Trophoblast cell (in vitro differentiated cells and primary cell): ENCODE results near the gene ZDHHC14.
"Not testable (repeated sequence)": the region's sequence is repeated elsewhere in the genome, so short reads cannot be mapped to it uniquely, and the experiment has no call there.

Experiments used
- DNase-seq, 2 donors: peaks; one replicate each; pipeline ENCODE4 v3.0.0-alpha.2; 2016
- H2AFZ ChIP-seq: 2 replicates; pipeline ENCODE4 v1.6.1; 2013; ENCODE audit warnings: low read length, moderate library complexity, mild to moderate bottlenecking; ENCODE audit not compliant: insufficient read depth, poor library complexity
- H2AK5ac ChIP-seq: 2 replicates; pipeline ENCODE4 v1.6.1; 2013; ENCODE audit warnings: mild to moderate bottlenecking, low read length
- H2BK120ac ChIP-seq: 2 replicates; pipeline ENCODE4 v1.6.1; 2013; ENCODE audit warnings: low read length, mild to moderate bottlenecking, moderate library complexity; ENCODE audit not compliant: insufficient read depth, poor library complexity
- H2BK12ac ChIP-seq: 2 replicates; pipeline ENCODE4 v1.6.1; 2013; ENCODE audit warnings: mild to moderate bottlenecking, low read length, moderate library complexity
- H2BK5ac ChIP-seq: 2 replicates; pipeline ENCODE4 v1.6.1; 2013; ENCODE audit warnings: low read length, low read depth, moderate library complexity, mild to moderate bottlenecking; ENCODE audit not compliant: poor library complexity
- H3K14ac ChIP-seq: 2 replicates; pipeline ENCODE4 v1.6.1; 2013; ENCODE audit warnings: mild to moderate bottlenecking, low read length
- H3K18ac ChIP-seq: 2 replicates; pipeline ENCODE4 v1.6.1; 2013; ENCODE audit warnings: mild to moderate bottlenecking, low read length
- H3K23ac ChIP-seq: 2 replicates; pipeline ENCODE4 v1.6.1; 2013; ENCODE audit warnings: low read length
- H3K27ac ChIP-seq: 2 replicates; pipeline ENCODE4 v1.5.1; 2013; ENCODE audit warnings: low read depth, mild to moderate bottlenecking, inconsistent platforms, low read length, moderate library complexity
- H3K27me3 ChIP-seq: 2 replicates; pipeline ENCODE4 v1.6.1; 2013; ENCODE audit warnings: inconsistent platforms, mild to moderate bottlenecking, low read length, moderate library complexity; ENCODE audit not compliant: insufficient read depth
- H3K36me3 ChIP-seq, 2 experiments: 1 replicate in 1 of 2; 2 replicates in 1 of 2; pipeline ENCODE4 v1.6.1; 2013; ENCODE audit warnings: low read length in 2 of 2, mild to moderate bottlenecking in 2 of 2, moderate library complexity in 1 of 2; ENCODE audit not compliant: insufficient read depth in 2 of 2, control insufficient read depth in 1 of 2
- H3K4ac ChIP-seq: 2 replicates; pipeline ENCODE4 v1.6.1; 2013; ENCODE audit warnings: low read depth, mild to moderate bottlenecking, low read length, moderate library complexity
- H3K4me1 ChIP-seq, 2 experiments: 1 replicate in 1 of 2; 2 replicates in 1 of 2; pipeline ENCODE4 v1.6.1; 2013; ENCODE audit warnings: low read length in 2 of 2, mild to moderate bottlenecking in 2 of 2, moderate library complexity in 1 of 2; ENCODE audit not compliant: insufficient read depth in 2 of 2, control insufficient read depth in 1 of 2
- H3K4me2 ChIP-seq: 2 replicates; pipeline ENCODE4 v1.6.1; 2013; ENCODE audit warnings: inconsistent platforms, mild to moderate bottlenecking, low read length, moderate library complexity
- H3K4me3 ChIP-seq: 2 replicates; pipeline ENCODE4 v1.5.1; 2013; ENCODE audit warnings: mild to moderate bottlenecking, low read depth, low read length, inconsistent platforms
- H3K79me1 ChIP-seq: one replicate; pipeline ENCODE4 v1.6.1; 2013; ENCODE audit warnings: low read length
- H3K79me2 ChIP-seq: 2 replicates; pipeline ENCODE4 v1.6.1; 2013; ENCODE audit warnings: low read length, mild to moderate bottlenecking; ENCODE audit not compliant: control insufficient read depth, insufficient read depth, poor library complexity
- H3K9ac ChIP-seq: 2 replicates; pipeline ENCODE4 v1.6.1; 2013; ENCODE audit warnings: mild to moderate bottlenecking, low read length
- H3K9me3 ChIP-seq: 2 replicates; pipeline ENCODE4 v1.6.1; 2013; ENCODE audit warnings: low read depth, mild to moderate bottlenecking, control low read depth, inconsistent platforms, low read length; ENCODE audit not compliant: insufficient read depth
- H4K12ac ChIP-seq: 2 replicates; pipeline ENCODE4 v1.6.1; 2013; ENCODE audit warnings: low read depth, mild to moderate bottlenecking, low read length, moderate library complexity
- H4K8ac ChIP-seq: 2 replicates; pipeline ENCODE4 v1.6.1; 2013; ENCODE audit warnings: low read depth, mild to moderate bottlenecking, low read length, moderate library complexity
- H4K91ac ChIP-seq: one replicate; pipeline ENCODE4 v1.6.1; 2013; ENCODE audit warnings: low read depth, mild to moderate bottlenecking, low read length, moderate library complexity
- WGBS: extraction: QIAGEN DNeasy Blood & Tissue Kit; methylation state at CpG from one replicate; pipeline ENCODE4 v1.1.7; 2013; ENCODE audit warnings: missing lambda C conversion rate; ENCODE audit not compliant: insufficient read length, insufficient coverage; ENCODE audit errors: extremely low coverage; 5-methylcytosine and 5-hydroxymethylcytosine counted together

The ZDHHC14 gene

GRCh38 chr6:157560063-157560462, 179.1 kb downstream of the ZDHHC14 start:
- not testable (repeated sequence) for H3K27me3 ChIP-seq, H2BK5ac ChIP-seq, H2AFZ ChIP-seq, H3K14ac ChIP-seq, H3K18ac ChIP-seq, H3K27ac ChIP-seq, H4K12ac ChIP-seq, H2BK120ac ChIP-seq, H4K91ac ChIP-seq, H4K8ac ChIP-seq, H3K4ac ChIP-seq, H3K4me2 ChIP-seq, H3K79me1 ChIP-seq, DNase-seq, H3K23ac ChIP-seq, H3K4me1 ChIP-seq, H2BK12ac ChIP-seq, H3K79me2 ChIP-seq, H3K4me3 ChIP-seq, H3K9ac ChIP-seq, H3K9me3 ChIP-seq, H2AK5ac ChIP-seq, H3K36me3 ChIP-seq
- WGBS: no CpG with 5 or more reads among the region's 10 CpGs

GRCh38 chr6:157560691-157561413, 179.9 kb downstream of the ZDHHC14 start:
- Histone ChIP-seq H3K27me3 (no peaks in the 10 kb centered on the region), H3K79me1 (no peaks in the 10 kb centered on the region), H3K18ac (no peak overlapping the region), H3K9me3 (no peaks in the 10 kb centered on the region), H2AK5ac (no peak overlapping the region), H3K4me1 (no peaks in the 10 kb centered on the region), H3K14ac (no peak overlapping the region), H3K79me2 (no peaks in the 10 kb centered on the region), H4K12ac (no peak overlapping the region), H3K4ac (no peak overlapping the region), H4K8ac (no peak overlapping the region), H2AFZ (no peak overlapping the region), H3K23ac (no peak overlapping the region), H2BK5ac (no peak overlapping the region), H2BK12ac (no peak overlapping the region), H3K9ac (no peak overlapping the region), H3K4me3 (no peak overlapping the region), H3K27ac (no peak overlapping the region), H2BK120ac (no peak overlapping the region), H4K91ac (no peak overlapping the region), H3K36me3 (no peaks in the 10 kb centered on the region), H3K4me2 (no peak overlapping the region)
- DNase-seq: no peak
- WGBS: no CpG with 5 or more reads among the region's 17 CpGs

GRCh38 chr6:157561414-157561790, 180.4 kb downstream of the ZDHHC14 start:
- Histone ChIP-seq H3K14ac (no peak overlapping the region), H3K9me3 (no peaks in the 10 kb centered on the region), H4K91ac (no peak overlapping the region), H3K27ac (no peak overlapping the region), H4K12ac (no peak overlapping the region), H2BK5ac (no peak overlapping the region), H2AK5ac (no peak overlapping the region), H3K36me3 (no peaks in the 10 kb centered on the region), H3K4me2 (no peak overlapping the region), H3K9ac (no peak overlapping the region), H2BK120ac (no peak overlapping the region), H3K23ac (no peak overlapping the region), H4K8ac (no peak overlapping the region), H3K79me1 (no peaks in the 10 kb centered on the region), H3K18ac (no peak overlapping the region), H2BK12ac (no peak overlapping the region), H3K27me3 (no peaks in the 10 kb centered on the region), H3K4me1 (no peaks in the 10 kb centered on the region), H3K4ac (no peak overlapping the region), H3K4me3 (no peak overlapping the region), H2AFZ (no peak overlapping the region), H3K79me2 (no peaks in the 10 kb centered on the region)
- no CpG with 5 or more reads among the region's 8 CpGs for WGBS
- DNase-seq: no peak

- Histone ChIP-seq H3K18ac (no peak overlapping the region), H3K36me3 (no peaks in the 10 kb centered on the region)
- no peak for DNase-seq
Observed at GRCh38 chr6:157561929-157562810, 181.2 kb downstream of the ZDHHC14 start.

More at GRCh38 chr6:157561929-157562810, 181.2 kb downstream of the ZDHHC14 start:
- H2BK5ac ChIP-seq: no peak overlapping the region
- H2AK5ac ChIP-seq: no peak overlapping the region
- no peaks in the 10 kb centered on the region for H3K9me3 ChIP-seq
- H3K9ac ChIP-seq: no peak overlapping the region
- no peak overlapping the region for H3K4me3 ChIP-seq
- no CpG with 5 or more reads among the region's 15 CpGs for WGBS
- H4K8ac ChIP-seq: no peak overlapping the region
- no peak overlapping the region for H4K12ac ChIP-seq
- H3K27me3 ChIP-seq: no peaks in the 10 kb centered on the region
- no peak overlapping the region for H3K4ac ChIP-seq
- H2BK120ac ChIP-seq: no peak overlapping the region
- no peak overlapping the region for H4K91ac ChIP-seq
- no peak overlapping the region for H2BK12ac ChIP-seq
- no peak overlapping the region for H3K27ac ChIP-seq
- no peak overlapping the region for H3K14ac ChIP-seq
- no peaks in the 10 kb centered on the region for H3K79me1 ChIP-seq
- no peaks in the 10 kb centered on the region for H3K79me2 ChIP-seq
- H3K4me1 ChIP-seq: no peaks in the 10 kb centered on the region
- no peak overlapping the region for H3K4me2 ChIP-seq
- H3K23ac ChIP-seq: no peak overlapping the region
- no peak overlapping the region for H2AFZ ChIP-seq
